Effector CD8-positive, alpha-beta T cell (primary cell): ENCODE measurements around the gene PEAK3.
"Not testable (repeated sequence)": the region's sequence is repeated elsewhere in the genome, so short reads cannot be mapped to it uniquely, and the experiment has no call there.

Experiments used
- DNase-seq: peaks from one replicate; lab custom pipeline; 2025; lab: John Stamatoyannopoulos, UW

Gene PEAK3

DNA sequence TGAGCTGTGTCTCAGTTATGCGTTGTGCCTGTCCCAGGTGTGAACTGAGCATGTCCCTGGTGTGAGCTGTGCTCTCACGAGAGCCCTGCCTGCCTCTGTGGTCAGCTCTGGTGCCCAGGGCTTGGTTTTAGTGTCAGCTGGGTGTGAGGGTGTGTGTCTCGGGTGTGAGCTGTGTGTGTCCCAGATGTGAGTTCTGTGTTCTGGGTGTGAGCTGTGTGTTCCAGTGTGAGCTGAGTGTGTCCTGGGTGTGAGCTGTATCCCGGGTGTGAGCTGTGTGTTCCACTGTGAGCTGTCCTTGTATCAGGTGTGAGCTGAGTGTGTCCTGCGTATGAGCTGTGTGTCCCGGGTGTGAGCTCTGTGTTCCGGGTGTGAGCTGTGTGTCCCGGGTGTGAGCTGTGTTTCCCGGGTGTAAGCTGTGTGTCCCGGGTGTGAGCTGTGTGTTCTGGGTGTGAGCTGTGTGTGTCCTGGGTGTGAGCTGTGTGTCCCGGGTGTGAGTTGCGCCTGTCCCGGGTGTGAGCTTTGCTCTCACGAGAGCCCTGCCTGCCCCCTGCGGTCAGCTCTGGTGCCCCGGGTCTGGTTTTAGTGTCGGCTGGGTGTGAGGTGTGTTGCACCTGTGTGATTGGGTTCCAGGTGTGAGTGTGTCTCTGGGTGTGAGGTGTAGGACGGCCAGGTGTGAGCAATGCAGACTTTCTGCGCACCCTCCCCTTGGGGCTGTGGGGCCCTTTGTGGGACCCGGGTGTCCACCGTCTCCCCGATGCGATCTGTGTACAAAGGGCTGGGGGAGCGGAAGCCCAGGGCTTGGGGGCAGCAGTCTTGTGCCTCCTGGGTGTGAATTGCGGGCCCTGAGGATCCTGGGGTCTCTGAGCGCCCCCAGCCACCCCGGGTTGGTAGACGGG lies 7.1 kb upstream of the PEAK3 start:
- DNase-seq, result no peak

DNA sequence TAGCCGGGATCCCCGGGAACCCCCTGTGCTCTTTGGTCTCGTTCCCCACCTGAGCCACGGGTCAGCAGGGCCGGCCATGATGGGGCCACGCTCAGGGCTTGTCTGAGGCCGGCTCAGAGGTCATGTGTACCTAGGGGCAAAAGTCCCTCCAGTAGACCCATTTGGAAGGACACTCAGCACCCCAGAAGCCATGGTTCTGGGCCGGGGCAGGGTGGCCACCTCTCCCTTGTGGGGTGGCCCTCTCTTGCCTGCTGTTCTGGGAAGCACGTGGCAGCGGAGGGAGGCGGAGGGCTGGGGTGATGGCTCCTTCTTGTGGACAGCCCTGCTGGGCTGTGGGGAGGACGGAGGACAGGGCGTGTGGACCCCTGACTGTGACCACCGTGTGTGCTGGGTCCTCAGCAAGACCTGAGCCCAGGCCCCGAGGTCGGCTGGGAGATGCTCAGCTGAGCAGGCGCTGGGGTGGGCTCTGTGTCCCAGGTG lies 6.4 kb upstream of the PEAK3 start:
- no peak for DNase-seq

GRCh38 chr19:2287585-2288337 lies 5.8 kb upstream of the PEAK3 start:
- no peak for DNase-seq

DNA sequence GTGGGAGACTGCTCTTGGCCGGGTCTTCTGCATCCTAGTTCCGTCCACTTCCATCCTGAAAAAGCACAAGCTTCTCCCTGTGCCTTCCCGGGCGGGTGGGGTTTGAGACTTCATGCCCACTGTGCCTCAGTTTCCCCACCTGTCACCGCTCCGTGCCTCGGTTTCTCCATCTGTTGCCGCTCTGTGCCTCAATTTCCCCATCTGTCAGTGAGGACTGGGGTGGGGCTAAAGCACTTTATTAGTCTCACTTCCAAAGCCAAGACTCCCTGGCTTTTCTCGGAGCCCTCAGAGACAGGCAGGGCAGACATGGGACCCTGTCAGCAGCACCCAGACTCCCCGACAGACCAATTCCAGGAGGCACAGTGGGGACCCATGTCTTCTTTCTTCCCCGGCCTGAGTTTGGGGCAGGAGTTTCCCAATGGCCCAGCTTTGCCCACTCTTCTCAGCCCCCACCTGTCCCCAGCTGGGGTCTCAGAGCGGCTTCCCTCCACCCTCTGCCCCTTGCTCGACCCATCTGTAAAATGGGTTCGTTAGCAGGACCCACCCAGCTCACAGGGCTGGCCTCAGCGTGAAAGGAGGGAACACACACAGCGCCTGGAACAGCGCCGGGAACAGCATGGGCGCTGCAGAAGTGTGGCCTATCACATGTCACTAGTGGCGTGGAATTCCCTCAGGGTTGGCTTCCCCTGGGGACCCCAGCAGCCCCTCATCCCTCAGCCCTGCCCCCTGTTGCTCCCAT lies 4.6 kb upstream of the PEAK3 start:
- no peak for DNase-seq

GRCh38 chr19:2283835-2284507 lies 2.0 kb upstream of the PEAK3 start:
- no peak for DNase-seq

DNA sequence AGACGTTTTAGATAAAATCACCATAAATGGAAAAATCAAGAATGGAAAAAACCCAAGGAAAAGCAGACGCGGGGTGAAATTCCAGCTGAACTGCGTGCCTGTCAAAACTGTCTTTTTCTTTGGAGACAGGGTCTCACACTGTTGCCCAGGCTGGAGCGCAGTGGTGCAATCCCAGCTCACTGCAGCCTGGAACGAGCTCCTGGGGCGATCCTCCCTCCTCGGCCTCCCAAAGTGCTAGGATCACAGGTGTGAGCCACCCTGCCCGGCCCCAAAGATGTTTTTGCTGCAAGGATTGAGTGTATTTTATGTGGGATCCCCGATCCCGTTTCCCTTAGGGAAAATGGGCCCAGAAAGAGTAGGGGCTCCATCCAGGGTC lies 875 bp upstream of the PEAK3 start:
- DNase-seq, result no peak

DNA sequence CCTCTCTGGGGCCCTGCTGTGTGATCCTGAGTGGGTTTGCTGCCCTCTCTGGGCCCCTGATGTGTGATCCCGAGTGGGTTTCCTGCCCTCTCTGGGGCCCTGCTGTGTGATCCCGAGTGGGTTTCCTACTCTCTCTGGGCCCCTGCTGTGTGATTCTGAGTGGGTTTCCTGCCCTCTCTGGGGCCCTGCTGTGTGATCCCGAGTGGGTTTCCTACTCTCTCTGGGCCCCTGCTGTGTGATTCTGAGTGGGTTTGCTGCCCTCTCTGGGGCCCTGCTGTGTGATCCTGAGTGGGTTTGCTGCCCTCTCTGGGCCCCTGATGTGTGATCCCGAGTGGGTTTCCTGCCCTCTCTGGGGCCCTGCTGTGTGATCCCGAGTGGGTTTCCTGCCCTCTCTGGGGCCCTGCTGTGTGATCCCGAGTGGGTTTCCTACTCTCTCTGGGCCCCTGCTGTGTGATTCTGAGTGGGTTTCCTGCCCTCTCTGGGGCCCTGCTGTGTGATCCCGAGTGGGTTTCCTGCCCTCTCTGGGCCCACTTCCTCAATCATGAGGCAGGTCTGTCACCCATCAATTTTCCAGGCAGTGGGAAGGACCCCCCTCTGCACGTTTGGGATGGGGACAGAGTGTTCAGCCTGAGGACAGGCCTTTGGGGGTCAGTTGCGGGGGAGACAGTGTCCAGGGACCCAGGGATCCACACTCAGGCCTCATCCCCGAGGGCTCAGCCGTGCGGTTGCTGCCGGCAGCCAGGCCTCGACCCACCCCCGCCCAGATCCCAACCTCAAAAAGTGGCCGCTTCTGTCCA lies 512 bp downstream of the PEAK3 start:
- DNase-seq, result not testable (repeated sequence)

GRCh38 chr19:2280633-2281264 lies 1.2 kb downstream of the PEAK3 start:
- DNase-seq, result no peak

GRCh38 chr19:2278459-2279158 lies 3.4 kb downstream of the PEAK3 start:
- DNase-seq, result no peak

- no peak for DNase-seq
These were observed 4.8 kb downstream of the PEAK3 start for GRCh38 chr19:2277138-2277537.

DNA sequence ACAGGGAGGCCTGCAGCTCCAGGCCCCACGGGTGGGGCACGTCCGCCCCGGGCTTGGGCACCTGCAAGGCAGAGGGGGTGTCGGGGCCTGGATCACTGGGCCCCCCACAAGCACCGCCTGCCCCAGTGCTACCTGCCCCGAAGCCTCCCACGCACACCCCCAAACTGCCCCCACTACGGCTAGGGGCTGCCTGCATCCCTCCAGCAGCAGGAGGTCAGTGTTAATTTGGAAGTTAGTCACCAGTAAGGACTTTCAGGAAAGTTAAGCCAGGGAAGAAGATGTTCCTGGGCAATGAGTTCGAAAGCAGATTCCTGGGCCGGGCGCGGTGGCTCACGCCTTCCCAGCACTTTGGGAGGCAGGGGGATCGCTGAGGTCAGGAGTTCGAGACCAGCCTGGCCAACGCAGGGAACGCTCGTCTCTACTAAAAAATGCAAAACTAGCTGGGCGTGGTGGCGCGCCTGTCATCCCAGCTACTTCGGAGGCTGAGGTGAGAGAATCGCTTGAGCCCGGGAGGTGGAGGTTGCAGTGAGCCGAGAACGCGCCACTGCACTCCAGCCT lies 5.5 kb downstream of the PEAK3 start:
- DNase-seq, result no peak

GRCh38 chr19:2275588-2276428 lies 6.2 kb downstream of the PEAK3 start:
- no peak for DNase-seq

DNA sequence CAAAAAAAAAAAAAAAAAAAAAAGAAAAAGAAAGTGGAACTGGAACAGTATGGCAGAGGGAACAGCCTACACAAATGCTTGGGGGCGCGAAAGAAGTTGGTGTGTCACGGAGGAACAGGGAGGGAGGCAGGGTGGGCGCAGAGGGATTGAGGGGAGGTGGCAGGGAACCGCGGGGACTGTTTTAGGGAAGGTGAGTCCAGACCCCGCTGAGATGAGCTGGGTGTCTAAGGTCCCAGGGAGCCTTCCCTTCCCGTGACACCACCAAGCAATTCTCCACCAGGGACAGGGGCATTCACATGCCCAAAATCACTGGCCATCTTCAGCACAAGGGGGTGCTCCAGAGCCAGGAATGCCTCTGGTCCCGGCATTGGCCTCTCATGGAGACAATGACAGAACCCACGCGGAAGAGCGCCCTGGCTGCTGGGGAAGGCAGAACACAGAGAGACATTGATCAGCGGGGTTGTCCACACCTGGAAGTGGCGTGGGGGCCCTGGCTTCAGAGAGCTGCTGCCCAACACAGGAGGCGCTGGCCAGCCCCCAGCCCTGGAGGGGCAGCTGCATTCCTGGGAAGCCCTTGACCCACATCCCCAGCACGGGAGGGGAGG lies 6.9 kb downstream of the PEAK3 start:
- peak; percentile 31 for DNase-seq

DNA sequence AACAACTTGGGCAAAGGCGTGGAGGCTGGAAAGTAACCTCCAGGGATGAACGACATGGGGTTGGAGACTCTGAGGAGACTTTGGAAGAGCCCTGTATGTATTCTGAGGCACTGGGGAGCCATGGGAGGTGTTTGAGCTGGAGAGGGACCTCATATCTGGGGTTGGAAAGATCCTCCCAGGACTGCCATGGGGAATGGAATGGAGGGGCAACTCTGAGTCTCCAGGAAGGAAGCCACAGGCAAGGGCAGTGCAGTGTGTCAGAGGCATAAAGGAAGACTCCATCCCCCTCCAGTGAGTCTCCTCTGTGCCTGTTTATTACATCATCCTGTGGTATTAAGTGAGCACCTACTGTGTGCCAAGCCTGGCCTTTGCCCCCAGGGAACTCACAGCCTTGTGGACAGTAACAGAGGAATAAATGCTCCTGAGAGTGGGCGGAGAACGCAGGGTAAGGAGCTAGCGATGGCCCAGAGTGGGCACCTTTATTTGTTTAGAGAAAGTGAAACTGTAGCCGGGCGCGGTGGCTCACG lies 7.7 kb downstream of the PEAK3 start:
- DNase-seq, result no peak

DNA sequence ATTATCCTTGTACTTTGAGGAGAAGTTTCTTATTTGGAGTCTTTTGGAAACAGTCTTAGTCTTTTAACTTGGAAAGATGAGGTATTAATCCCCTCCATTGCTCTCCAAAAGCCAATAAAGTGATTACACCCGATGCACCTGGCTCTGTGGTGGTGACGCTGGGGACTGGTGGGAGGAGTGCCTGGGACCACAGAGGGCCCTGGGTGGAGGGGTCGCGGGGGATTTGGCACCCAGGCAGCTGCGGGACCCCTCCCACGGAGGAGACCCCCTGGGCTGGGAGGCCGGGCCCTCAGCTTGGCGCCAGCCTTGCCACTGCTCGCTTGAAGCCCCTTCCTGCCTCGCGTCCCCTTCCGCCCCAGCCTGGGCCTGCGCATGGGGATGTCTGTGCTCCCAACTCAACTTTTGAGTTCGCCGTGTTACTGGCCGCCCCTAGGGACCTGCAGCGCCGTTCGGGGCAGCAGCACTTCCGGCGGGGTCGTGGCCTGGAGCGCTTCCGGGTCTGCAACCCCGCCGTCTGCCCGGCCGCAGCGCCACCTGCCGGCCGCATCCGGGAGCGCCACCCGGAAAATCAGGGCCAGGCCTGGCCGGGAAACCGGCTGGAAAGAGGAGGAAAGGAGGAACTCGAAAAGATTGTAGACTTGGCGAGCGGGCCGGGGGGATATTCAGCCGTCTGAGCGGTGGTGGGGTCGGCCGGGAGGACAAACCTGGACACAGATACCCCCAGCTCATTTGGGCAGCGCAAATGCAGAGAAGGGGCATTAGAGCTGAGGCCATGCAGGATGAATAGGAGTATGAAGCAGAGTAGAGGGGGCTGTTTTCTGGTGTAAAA lies 8.4 kb downstream of the PEAK3 start:
- peak; percentile 72 for DNase-seq

- no peak for DNase-seq
These were observed 10.5 kb downstream of the PEAK3 start for GRCh38 chr19:2271234-2272103.
